GM12878 (cell line): ENCODE results near the gene CSE1L. TPM values are rescaled to one million over a fixed set of nuclear protein-coding genes. Genes with fewer than 3 reads are reported as not detected.

Experiments
- ATAC-seq: fragments of 200-7000 bp; cut with Tn5 transposase; 3 replicates; pipeline ENCODE4 v1.9.1; 2020; ENCODE audit warnings: mild to moderate bottlenecking, moderate library complexity
- BruUV-seq: library from RNA; stranded (reverse); fragments of 400-500 nt; replicated peaks from 2 replicates; lab custom pipeline; 2021; lab: Mats Ljungman, UMichigan
- CTCF ChIA-PET: fragments of 300-600 bp; sonication (Branson Sonifier 250); formaldehyde crosslinking; extraction: SDS; loops from one replicate; lab custom pipeline; 2021; ENCODE audit warnings: inconsistent platforms; lab: Yijun Ruan, JAX
- POLR2A ChIA-PET: fragments of 350-600 bp; formaldehyde crosslinking; extraction: SDS; loops from one replicate; lab custom pipeline; 2021; ENCODE audit warnings: inconsistent platforms; lab: Charles Lee
- RAD21 ChIA-PET: fragments of 300-600 bp; sonication (Branson Sonifier 250); formaldehyde crosslinking; loops from one replicate; lab custom pipeline; 2023; ENCODE audit warnings: antibody characterized with exemption; ENCODE audit not compliant: unreplicated experiment; lab: Charles Lee
- SMC1A ChIA-PET: fragments of 300-600 bp; sonication (Branson Sonifier 250); formaldehyde crosslinking; loops from one replicate; lab custom pipeline; 2023; ENCODE audit not compliant: unreplicated experiment, uncharacterized antibody; lab: Charles Lee
- DNase-seq: peaks from one replicate; pipeline ENCODE4 v3.0.0-alpha.2; 2011; ENCODE audit warnings: low read depth, low spot score
- FAIRE-seq: peaks from 3 replicates; lab custom pipeline; 2011; peaks lifted over from hg19 to GRCh38; lab: Jason Lieb, UNC
- H2AFZ ChIP-seq: 2 replicates; pipeline ENCODE4 v1.6.0; 2011; ENCODE audit warnings: low read depth, low read length, control low read depth; ENCODE audit not compliant: control insufficient read depth
- H3K27ac ChIP-seq: 2 replicates; pipeline ENCODE4 v1.5.1; 2011; ENCODE audit warnings: control low read depth; ENCODE audit not compliant: control insufficient read depth, insufficient read depth
- H3K27me3 ChIP-seq, 2 experiments: replicated peaks in 1 of 2; 2 replicates each; pipeline versions ENCODE4 v1.6.0 to v1.6.1; 2011; ENCODE audit warnings: low read length in 1 of 2; ENCODE audit not compliant: control insufficient read depth in 2 of 2, insufficient read depth in 2 of 2
- H3K36me3 ChIP-seq, 2 experiments: 2 replicates each; pipeline ENCODE4 v1.5.1; 2011; ENCODE audit warnings: low read length in 1 of 2; ENCODE audit not compliant: control insufficient read depth in 2 of 2, insufficient read depth in 2 of 2
- H3K4me1 ChIP-seq: 2 replicates; pipeline ENCODE4 v1.6.1; 2011; ENCODE audit warnings: mild to moderate bottlenecking, low read length, moderate library complexity, mixed read lengths; ENCODE audit not compliant: control insufficient read depth, insufficient read depth
- H3K4me2 ChIP-seq: 2 replicates; pipeline ENCODE4 v1.6.0; 2011; ENCODE audit warnings: control low read depth; ENCODE audit not compliant: control insufficient read depth, insufficient read depth
- H3K4me3 ChIP-seq: fragments of 200-600 bp; sonication (generic); 2 replicates; pipeline ENCODE4 v1.5.1; 2016
- H3K79me2 ChIP-seq: 2 replicates; pipeline ENCODE4 v1.6.0; 2011; ENCODE audit warnings: low read length; ENCODE audit not compliant: control insufficient read depth, insufficient read depth
- H3K9ac ChIP-seq: 2 replicates; pipeline ENCODE4 v1.8.0; 2011; ENCODE audit warnings: low read length, control low read depth, mixed read lengths; ENCODE audit not compliant: control insufficient read depth, insufficient read depth
- H3K9me3 ChIP-seq: replicated peaks from 3 replicates; pipeline ENCODE4 v1.5.1; 2011; ENCODE audit warnings: mild to moderate bottlenecking, low read length; ENCODE audit not compliant: control insufficient read depth, insufficient read depth
- H4K20me1 ChIP-seq: 2 replicates; pipeline ENCODE4 v1.6.0; 2011; ENCODE audit not compliant: control insufficient read depth, insufficient read depth
- ASH2L ChIP-seq: fragments of 300-600, 200-600 bp; sonication (generic); IDR thresholded peaks from 2 replicates; pipeline ENCODE4 v1.6.1; 2017; ENCODE audit warnings: low read depth, mild to moderate bottlenecking, borderline replicate concordance
- ATF7 ChIP-seq: fragments of 450-650 bp; IDR thresholded peaks from 2 replicates; pipeline ENCODE4 v1.6.1; 2016; ENCODE audit warnings: low read depth, mild to moderate bottlenecking
- BCL3 ChIP-seq: IDR thresholded peaks from 2 replicates; pipeline ENCODE4 v1.6.1; 2011; ENCODE audit warnings: borderline replicate concordance, low read depth, mild to moderate bottlenecking, moderate library complexity, low read length; ENCODE audit not compliant: insufficient read depth, poor library complexity, severe bottlenecking
- CEBPB ChIP-seq, 2 experiments: fragments of 150-350 bp in 1 of 2; IDR thresholded peaks; 2 replicates each; pipeline ENCODE4 v1.6.1; 2012 to 2014; ENCODE audit warnings: low read depth in 2 of 2, low read length in 2 of 2, borderline replicate concordance in 1 of 2, inconsistent platforms in 1 of 2
- CHD2 ChIP-seq: IDR thresholded peaks from 2 replicates; pipeline ENCODE4 v1.6.1; 2011; ENCODE audit warnings: low read depth, low read length, improper control_type of control experiment, borderline replicate concordance
- NFYA ChIP-seq: IDR thresholded peaks from 2 replicates; pipeline ENCODE4 v1.6.1; 2011; ENCODE audit warnings: low read depth, mild to moderate bottlenecking, low read length, improper control_type of control experiment, borderline replicate concordance
- PAX8 ChIP-seq: fragments of 450-650 bp; IDR thresholded peaks from 2 replicates; pipeline ENCODE4 v1.6.1; 2017; ENCODE audit warnings: mild to moderate bottlenecking, moderate library complexity
- TBL1XR1 ChIP-seq: IDR thresholded peaks from 2 replicates; pipeline ENCODE4 v1.6.1; 2012; ENCODE audit warnings: low read depth, low read length, improper control_type of control experiment
- TCF12 ChIP-seq: IDR thresholded peaks from 2 replicates; pipeline ENCODE4 v1.6.1; 2011; ENCODE audit warnings: low read depth, mild to moderate bottlenecking, low read length
- ZBTB4 ChIP-seq: fragments of 450-650 bp; formaldehyde crosslinking; IDR thresholded peaks from 2 replicates; pipeline ENCODE4 v1.4.0; 2022; ENCODE audit warnings: mild to moderate bottlenecking, moderate library complexity
- ZNF217 ChIP-seq: fragments of 450-650 bp; IDR thresholded peaks from 2 replicates; pipeline ENCODE4 v1.6.1; 2017; ENCODE audit warnings: antibody characterized with exemption, mild to moderate bottlenecking
- ZNF24 ChIP-seq: fragments of 450-650 bp; IDR thresholded peaks from 2 replicates; pipeline ENCODE4 v1.6.1; 2017; ENCODE audit warnings: antibody characterized with exemption, mild to moderate bottlenecking
- WGBS: methylation state at CpG from one replicate; pipeline ENCODE4 v1.1.6; 2016; ENCODE audit warnings: low lambda C conversion rate; ENCODE audit not compliant: insufficient replicate concordance, insufficient coverage; ENCODE audit errors: missing lambda C conversion rate; 5-methylcytosine and 5-hydroxymethylcytosine counted together
- in situ Hi-C: fragments of 300-500 bp; cut with MboI; formaldehyde crosslinking; loops from 9 replicates; pipeline ENCODE4 v1.14.3; 2018; ENCODE audit warnings: mixed read lengths
- intact Hi-C: fragments of 100-400 bp; cut with micrococcal nuclease; formaldehyde crosslinking; loops from one replicate; pipeline ENCODE4 v1.14.2; 2022; ENCODE audit not compliant: unreplicated experiment
- polyA plus RNA-seq, 11 experiments: library from polyadenylated mRNA; depleted of rRNA in 4 of 11; unstranded in 6 of 11; stranded (reverse) in 5 of 11; fragments of >200 nt; fragmentation: Nextera tagmentation in 4 of 11; fragmentation: Illumina TruSeq in 1 of 11; extraction: Ambion mirVana in 4 of 11; extraction: Trizol in 1 of 11; gene quantifications; 1 replicate in 1 of 11; 2 replicates in 10 of 11; pipeline versions ENCODE4 v1.2.1 to v1.2.3, GENCODE V29; 2011 to 2016; ENCODE audit warnings: inconsistent platforms in 2 of 11, missing spikeins in 2 of 11, low read depth in 1 of 11
- total RNA-seq, 4 experiments: library from RNA; depleted of rRNA in 3 of 4; stranded (reverse); fragments of >200 nt in 3 of 4; fragmentation: Illumina TruSeq in 1 of 4; extraction: Trizol in 1 of 4; gene quantifications; 2 replicates each; pipeline versions ENCODE4 v1.2.1 to v1.2.3, GENCODE V29; 2013 to 2021
- TF ChIP-seq, protein P1 (sequence below): fragments of 450-650 bp; IDR thresholded peaks from 2 replicates; pipeline ENCODE4 v1.6.1; 2017; ENCODE audit warnings: mild to moderate bottlenecking
- TF ChIP-seq, protein P2 (sequence below): IDR thresholded peaks from 2 replicates; pipeline ENCODE4 v1.6.1; 2012; ENCODE audit warnings: low read depth, low read length, improper control_type of control experiment

CSE1L gene
- total and polyA plus RNA-seq, 10 of the 15 experiments (the other 5 are each of a cell fraction or from before 2014, with no cell fraction given): 72.4 to 213 (median 117) TPM

GRCh38 chr20:49006446-49006980 lies 39.6 kb upstream of the CSE1L start:
- Histone ChIP-seq H3K36me3 (peaks cover 4 to 15% of the 10 kb centered on the region in 2 experiments; a peak in 3 of 4 replicates), H2AFZ (no peak overlapping the region), H3K27me3 (no peaks in the 10 kb centered on the region), H3K4me3 (no peak overlapping the region), H3K79me2 (no peaks in the 10 kb centered on the region), H3K4me2 (no peak overlapping the region), H3K4me1 (no peaks in the 10 kb centered on the region), H3K9me3 (no peaks in the 10 kb centered on the region), H3K9ac (no peak overlapping the region), H3K27ac (no peak overlapping the region), H4K20me1 (no peaks in the 10 kb centered on the region)
- in situ Hi-C loops: no loop called here
- intact Hi-C loops: no loop called here
- 100% methylated on average over 8 of the region's 8 CpGs for WGBS
- DNase-seq (no peak), FAIRE-seq (no peak), ATAC-seq (no peak)
- ChIA-PET RAD21 (interaction anchor here (1.0 kb wide), 1 partner anchor 43 kb away, joined by 3 read pairs; no protein-coding TSS in a partner anchor), POLR2A (no interaction called here), CTCF (no interaction called here), SMC1A (no interaction called here)
- TF ChIP-seq TBL1XR1: no peak
- no peak for TF ChIP-seq NFYA
- TF ChIP-seq ASH2L: no peak
- TF ChIP-seq, protein P1, sequence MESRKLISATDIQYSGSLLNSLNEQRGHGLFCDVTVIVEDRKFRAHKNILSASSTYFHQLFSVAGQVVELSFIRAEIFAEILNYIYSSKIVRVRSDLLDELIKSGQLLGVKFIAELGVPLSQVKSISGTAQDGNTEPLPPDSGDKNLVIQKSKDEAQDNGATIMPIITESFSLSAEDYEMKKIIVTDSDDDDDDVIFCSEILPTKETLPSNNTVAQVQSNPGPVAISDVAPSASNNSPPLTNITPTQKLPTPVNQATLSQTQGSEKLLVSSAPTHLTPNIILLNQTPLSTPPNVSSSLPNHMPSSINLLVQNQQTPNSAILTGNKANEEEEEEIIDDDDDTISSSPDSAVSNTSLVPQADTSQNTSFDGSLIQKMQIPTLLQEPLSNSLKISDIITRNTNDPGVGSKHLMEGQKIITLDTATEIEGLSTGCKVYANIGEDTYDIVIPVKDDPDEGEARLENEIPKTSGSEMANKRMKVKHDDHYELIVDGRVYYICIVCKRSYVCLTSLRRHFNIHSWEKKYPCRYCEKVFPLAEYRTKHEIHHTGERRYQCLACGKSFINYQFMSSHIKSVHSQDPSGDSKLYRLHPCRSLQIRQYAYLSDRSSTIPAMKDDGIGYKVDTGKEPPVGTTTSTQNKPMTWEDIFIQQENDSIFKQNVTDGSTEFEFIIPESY: no peak
- no peak for TF ChIP-seq PAX8
- no peak for TF ChIP-seq ZNF24
- TF ChIP-seq, protein P2, sequence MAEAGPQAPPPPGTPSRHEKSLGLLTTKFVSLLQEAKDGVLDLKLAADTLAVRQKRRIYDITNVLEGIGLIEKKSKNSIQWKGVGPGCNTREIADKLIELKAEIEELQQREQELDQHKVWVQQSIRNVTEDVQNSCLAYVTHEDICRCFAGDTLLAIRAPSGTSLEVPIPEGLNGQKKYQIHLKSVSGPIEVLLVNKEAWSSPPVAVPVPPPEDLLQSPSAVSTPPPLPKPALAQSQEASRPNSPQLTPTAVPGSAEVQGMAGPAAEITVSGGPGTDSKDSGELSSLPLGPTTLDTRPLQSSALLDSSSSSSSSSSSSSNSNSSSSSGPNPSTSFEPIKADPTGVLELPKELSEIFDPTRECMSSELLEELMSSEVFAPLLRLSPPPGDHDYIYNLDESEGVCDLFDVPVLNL: no peak
- no peak for TF ChIP-seq ZNF217
- no peak for TF ChIP-seq TCF12
- TF ChIP-seq BCL3: no peak
- TF ChIP-seq ZBTB4: no peak
- no peak for TF ChIP-seq CEBPB (IDR thresholded peaks at IDR 0.05; ENCODE audit: borderline replicate concordance in 1 of 2, low read depth in 2 of 2, low read length in 2 of 2)
- no peak for TF ChIP-seq CHD2
- TF ChIP-seq ATF7: no peak
- no TSS peak for BruUV-seq
